ENCODE results near the gene P2RY11. TPM values are rescaled to one million over a fixed set of nuclear protein-coding genes. Genes with fewer than 3 reads are reported as not detected.
A peak's percentile ranks its signal among the peaks of the same experiment; 100 is the strongest.

P2RY11 gene
- total and polyA plus RNA-seq, 2 of the 4 experiments (the other 2 are of a cell fraction) = 0.54 to 4.5 TPM

- Histone ChIP-seq H2AK9ac (replicated peaks; ENCODE audit: low read depth, low read length, poor library complexity) (peak overlapping the region; percentile 22), H3K23ac (ENCODE audit: low read depth, low read length) (no peak overlapping the region), H3K4ac (ENCODE audit: low read depth, low read length) (no peak overlapping the region), H3K56ac (ENCODE audit: extremely low read depth, insufficient read depth, low read length) (no peak overlapping the region), H3K14ac (replicated peaks; ENCODE audit: low read depth, low read length) (no peak overlapping the region), H3K79me1 (ENCODE audit: low read depth in 1 of 2, low read length in 2 of 2) (peaks cover 16 to 30% of the 10 kb centered on the region in 2 experiments), H2BK120ac (ENCODE audit: low read depth, low read length) (no peak overlapping the region), H3K9me1 (ENCODE audit: insufficient read depth, low read length) (no peaks in the 10 kb centered on the region), H2AK5ac (ENCODE audit: low read depth, low read length) (no peak overlapping the region), H3K4me3 (ENCODE audit: insufficient read depth, low read depth, low read length) (no peak overlapping the region), H3K27me3 (ENCODE audit: control insufficient read depth, insufficient read depth, low read length) (no peaks in the 10 kb centered on the region), H2AFZ (replicated peaks; ENCODE audit: low read length, poor library complexity) (peak overlapping the region; percentile 76), H3K27ac (ENCODE audit: insufficient read depth, low read length) (no peak overlapping the region), H3K9me3 (ENCODE audit: control insufficient read depth, insufficient read depth, low read length) (no peaks in the 10 kb centered on the region), H2BK5ac (ENCODE audit: low read depth, low read length, poor library complexity, severe bottlenecking) (no peak overlapping the region), H2BK20ac (ENCODE audit: low read depth, low read length) (no peak overlapping the region), H3K18ac (ENCODE audit: low read depth, low read length) (no peak overlapping the region), H4K5ac (ENCODE audit: low read depth, low read length) (no peak overlapping the region), H3K9ac (ENCODE audit: low read depth, low read length) (no peak overlapping the region), H3K36me3 (ENCODE audit: control insufficient read depth, insufficient read depth, low read length) (peaks cover 25% of the 10 kb centered on the region), H4K91ac (ENCODE audit: insufficient read depth, low read depth, low read length) (no peak overlapping the region), H4K20me1 (ENCODE audit: insufficient read depth, low read length) (0 out of 2 replicates have a peak, but pooled peaks cover 5% of the 10 kb centered on the region), H4K8ac (ENCODE audit: low read depth in 2 of 2, low read length in 2 of 2) (peak overlapping the region in 1 of 2 experiments; percentile 37; a peak in 1 of 4 replicates), H3K4me1 (ENCODE audit: control insufficient read depth, insufficient read depth, low read length) (peaks cover 4% of the 10 kb centered on the region), H2BK15ac (ENCODE audit: low read depth, low read length) (no peak overlapping the region), H3K4me2 (ENCODE audit: low read depth, low read length) (no peak overlapping the region)
- TF ChIP-seq NFE2L2 (IDR thresholded peaks at IDR 0.05; ENCODE audit: low read depth, low read length) = no peak
- no peak for TF ChIP-seq ELK1 (IDR thresholded peaks at IDR 0.05; ENCODE audit: borderline replicate concordance, low read depth, low read length)
- no peak for TF ChIP-seq CEBPB (IDR thresholded peaks at IDR 0.05; ENCODE audit: low read depth, low read length)
- TF ChIP-seq, protein P1, sequence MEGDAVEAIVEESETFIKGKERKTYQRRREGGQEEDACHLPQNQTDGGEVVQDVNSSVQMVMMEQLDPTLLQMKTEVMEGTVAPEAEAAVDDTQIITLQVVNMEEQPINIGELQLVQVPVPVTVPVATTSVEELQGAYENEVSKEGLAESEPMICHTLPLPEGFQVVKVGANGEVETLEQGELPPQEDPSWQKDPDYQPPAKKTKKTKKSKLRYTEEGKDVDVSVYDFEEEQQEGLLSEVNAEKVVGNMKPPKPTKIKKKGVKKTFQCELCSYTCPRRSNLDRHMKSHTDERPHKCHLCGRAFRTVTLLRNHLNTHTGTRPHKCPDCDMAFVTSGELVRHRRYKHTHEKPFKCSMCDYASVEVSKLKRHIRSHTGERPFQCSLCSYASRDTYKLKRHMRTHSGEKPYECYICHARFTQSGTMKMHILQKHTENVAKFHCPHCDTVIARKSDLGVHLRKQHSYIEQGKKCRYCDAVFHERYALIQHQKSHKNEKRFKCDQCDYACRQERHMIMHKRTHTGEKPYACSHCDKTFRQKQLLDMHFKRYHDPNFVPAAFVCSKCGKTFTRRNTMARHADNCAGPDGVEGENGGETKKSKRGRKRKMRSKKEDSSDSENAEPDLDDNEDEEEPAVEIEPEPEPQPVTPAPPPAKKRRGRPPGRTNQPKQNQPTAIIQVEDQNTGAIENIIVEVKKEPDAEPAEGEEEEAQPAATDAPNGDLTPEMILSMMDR (conservative IDR thresholded peaks at IDR 0.05; ENCODE audit: low read depth, low read length) = no peak
- no peak for TF ChIP-seq RFX5 (IDR thresholded peaks at IDR 0.05; ENCODE audit: low read depth, low read length)
- no peak for TF ChIP-seq SMC3 (IDR thresholded peaks at IDR 0.05; ENCODE audit: low read depth, low read length)
- no peak for TF ChIP-seq RCOR1 (IDR thresholded peaks at IDR 0.05; ENCODE audit: insufficient replicate concordance, low read length)
- TF ChIP-seq MXI1 (IDR thresholded peaks at IDR 0.05; ENCODE audit: borderline replicate concordance, low read depth, low read length) = no peak
- TF ChIP-seq CHD1 (IDR thresholded peaks at IDR 0.05; ENCODE audit: low read depth, low read length) = no peak
- no peak for TF ChIP-seq POLR2A (IDR thresholded peaks at IDR 0.05; ENCODE audit: low read depth, low read length)
- DNase-seq (no peak), ATAC-seq (ENCODE audit: low read depth) (no peak)
- POLR2A ChIA-PET (ENCODE audit: unreplicated experiment) = no interaction called here
- intact Hi-C loops (cut with micrococcal nuclease) = loop anchor here (5.0 kb wide), 1 partner anchor 147 kb away; the partner anchor contains the start of gene MRPL4
- in situ Hi-C loops (cut with MboI; ENCODE audit: low sequenced_read_pairs) = no loop called here
- dilution Hi-C loops (cut with HindIII; ENCODE audit: low sequenced_read_pairs, unreplicated experiment) = no loop called here
- CTCF ChIA-PET = no interaction called here
- BruUV-seq (replicated peaks) = no TSS peak
- WGBS, 2 experiments (ENCODE audit: extremely low coverage in 2 of 2, insufficient read length in 1 of 2) = 55% methylated on average over 7 of the region's 16 CpGs; no CpG with 5 or more reads in 1 of the 2 experiments
These were observed 5.9 kb upstream of the P2RY11 start for GRCh38 chr19:10105509-10106099.

Measured in IMR-90 (cell line).